ENCODE results near the gene NET1. TPM values are rescaled to one million over a fixed set of nuclear protein-coding genes. Genes with fewer than 3 reads are reported as not detected.

Gene NET1, protein sequence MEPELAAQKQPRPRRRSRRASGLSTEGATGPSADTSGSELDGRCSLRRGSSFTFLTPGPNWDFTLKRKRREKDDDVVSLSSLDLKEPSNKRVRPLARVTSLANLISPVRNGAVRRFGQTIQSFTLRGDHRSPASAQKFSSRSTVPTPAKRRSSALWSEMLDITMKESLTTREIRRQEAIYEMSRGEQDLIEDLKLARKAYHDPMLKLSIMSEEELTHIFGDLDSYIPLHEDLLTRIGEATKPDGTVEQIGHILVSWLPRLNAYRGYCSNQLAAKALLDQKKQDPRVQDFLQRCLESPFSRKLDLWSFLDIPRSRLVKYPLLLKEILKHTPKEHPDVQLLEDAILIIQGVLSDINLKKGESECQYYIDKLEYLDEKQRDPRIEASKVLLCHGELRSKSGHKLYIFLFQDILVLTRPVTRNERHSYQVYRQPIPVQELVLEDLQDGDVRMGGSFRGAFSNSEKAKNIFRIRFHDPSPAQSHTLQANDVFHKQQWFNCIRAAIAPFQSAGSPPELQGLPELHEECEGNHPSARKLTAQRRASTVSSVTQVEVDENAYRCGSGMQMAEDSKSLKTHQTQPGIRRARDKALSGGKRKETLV
- 143 and 149 TPM in 2 replicates for total RNA-seq

GRCh38 chr10:5412277-5412941 is at the start of gene NET1:
TSS of gene NET1 (plus strand) at chr10:5412557. CDS start at chr10:5412693, 136 bp downstream.

DNA sequence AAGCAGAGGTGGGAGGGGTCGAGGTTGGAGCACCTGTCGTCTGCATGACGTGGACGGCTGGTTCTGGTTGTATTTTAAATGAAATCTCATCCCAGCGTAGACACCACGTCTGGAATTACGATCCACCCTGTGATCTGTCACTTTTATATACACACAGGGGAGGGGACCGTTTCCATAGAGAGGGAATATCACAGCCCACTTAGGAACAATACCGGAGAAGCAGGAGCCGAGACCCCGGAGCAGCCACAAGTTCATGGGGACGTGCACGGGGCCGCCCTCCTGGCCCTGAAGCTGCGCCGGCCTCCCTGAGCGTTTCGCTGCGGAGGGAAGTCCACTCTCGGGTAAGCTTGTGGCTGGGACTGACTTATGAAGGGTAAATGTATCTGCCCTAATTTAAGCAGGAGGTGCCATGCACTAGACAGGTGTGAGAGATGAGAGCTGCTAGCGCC is 47.4 kb upstream of the NET1 start, which contains the start of gene UCN3:
TSS of gene UCN3 (plus strand) at position 77 of the 449 bp plus-strand sequence. CDS start 8,755 bp downstream, outside the sequence.

DNA sequence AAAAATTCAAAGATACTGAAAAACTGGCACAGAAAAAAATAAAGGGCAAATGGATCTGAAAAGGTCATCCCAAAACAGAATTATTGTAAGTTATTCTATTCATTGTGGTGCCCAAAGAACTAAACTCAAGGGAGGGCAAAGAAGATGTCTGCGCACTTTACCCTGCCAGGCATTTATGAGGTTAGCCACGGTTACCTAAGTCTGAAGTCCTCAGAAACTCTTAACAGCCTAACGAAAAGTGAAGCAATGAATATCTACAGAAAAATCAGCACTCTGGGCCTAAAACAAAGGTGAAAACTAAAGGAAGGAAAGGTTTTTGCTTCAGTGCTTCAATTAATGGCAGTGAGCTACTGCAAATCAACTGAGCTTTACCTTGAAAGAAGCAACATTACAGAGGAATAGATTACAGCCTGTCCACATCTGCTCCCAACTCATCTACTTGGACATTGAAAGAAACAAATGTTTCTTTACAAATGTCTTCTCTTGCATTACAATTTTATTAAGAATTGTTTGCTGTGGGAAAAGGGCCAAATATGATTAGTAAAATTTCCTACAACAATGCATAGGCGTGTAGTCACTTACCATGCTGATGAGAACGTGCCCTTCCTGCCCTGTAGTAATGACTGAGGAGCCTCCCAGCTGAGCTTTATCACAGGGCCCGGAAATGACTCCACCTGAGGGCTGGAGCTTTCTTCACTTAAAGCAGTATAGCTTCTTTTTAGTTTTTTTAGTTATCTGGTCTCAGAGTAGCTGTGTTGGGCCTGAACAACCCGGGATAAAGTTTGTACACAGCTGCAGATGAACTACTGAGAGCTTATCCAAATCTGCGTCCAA is 7.9 kb upstream of the NET1 start, which contains the start of gene TUBAL3:
TSS of gene TUBAL3 (minus strand) at position 621 of the 834 bp plus-strand sequence. CDS start at position 585, 36 bp downstream.

DNA sequence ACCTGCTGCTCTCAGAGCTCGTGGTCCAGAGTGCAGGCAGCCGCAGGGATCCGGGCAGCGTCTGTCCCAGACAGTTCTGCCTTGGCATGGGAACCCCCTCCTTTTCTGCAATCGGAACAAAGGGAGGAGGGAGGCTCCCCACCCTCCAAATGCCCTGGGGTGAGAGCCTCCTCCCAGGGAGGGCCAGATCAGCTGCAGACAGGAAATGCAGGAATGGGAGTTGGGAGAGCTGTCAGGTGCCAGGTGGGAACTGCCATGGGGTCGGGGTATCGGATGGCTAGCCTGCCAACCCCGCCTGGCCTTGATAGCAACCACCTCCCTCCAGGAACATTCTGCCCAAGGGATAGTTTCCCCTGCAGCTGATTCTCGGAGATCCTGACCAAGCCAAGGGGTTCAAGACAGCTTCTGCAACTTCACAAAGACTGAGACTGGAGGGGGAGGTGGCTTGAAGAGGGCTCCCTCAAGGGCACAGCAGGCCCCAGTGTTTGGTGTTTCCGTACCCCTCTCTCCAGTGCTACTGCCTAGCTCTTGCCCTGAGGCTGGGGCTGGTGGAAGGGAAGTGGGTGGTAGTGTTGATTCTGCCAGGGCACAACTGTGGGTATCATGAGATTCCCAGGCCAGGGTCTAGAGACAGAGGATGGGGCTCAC is 87.3 kb downstream of the NET1 start, which contains the start of gene CALML5:
TSS of gene CALML5 (minus strand) at position 78 of the 648 bp plus-strand sequence. CDS start 132 bp downstream, outside the sequence.

Other genes with a start within 250 kb of the NET1 start
- gene AKR1C8, start 227.4 kb upstream of the NET1 start, total RNA-seq = not detected in 2 replicates
- not detected in 2 replicates for gene AKR1C4, start 215.7 kb upstream of the NET1 start, total RNA-seq
- not detected in 2 replicates for gene UCN3, start 47.6 kb upstream of the NET1 start, total RNA-seq
- 0.72 TPM in 1 of 2 replicates, not detected in the other for gene TUBAL3, start 7.7 kb upstream of the NET1 start, total RNA-seq
- 4.3 TPM in 1 of 2 replicates, not detected in the other for gene CALML5, start 87.0 kb downstream of the NET1 start, total RNA-seq
- gene CALML3, start 112.4 kb downstream of the NET1 start, total RNA-seq = 1.1 and 2.7 TPM in 2 replicates